Gastrocnemius medialis (tissue), 4 donors: Measurements from ENCODE around the gene EIF2B1. TPM values are rescaled to one million over a fixed set of nuclear protein-coding genes. Genes with fewer than 3 reads are reported as not detected.
"Not testable (repeated sequence)": the region's sequence is repeated elsewhere in the genome, so short reads cannot be mapped to it uniquely, and the experiment has no call there.

Experiments used
- ATAC-seq, 2 donors: fragments of 150-250 bp; one replicate each; pipeline ENCODE4 v1.9.1; 2016
- DNase-seq, 2 donors: peaks; one replicate each; pipeline ENCODE4 v3.0.0-alpha.2; 2019
- H3K27ac ChIP-seq, 4 donors: fragments of 200-600 bp; sonication (generic); 1 replicate in 1 of 4; 2 replicates in 3 of 4; pipeline ENCODE4 v1.5.1; 2016 to 2018; ENCODE audit warnings: mild to moderate bottlenecking in 2 of 4, moderate library complexity in 1 of 4
- H3K27me3 ChIP-seq, 3 donors: fragments of 200-600 bp; sonication (generic) in 2 of 3; 1 replicate in 1 of 3; 2 replicates in 2 of 3; pipeline versions ENCODE4 v1.5.1 to v1.6.0; 2016 to 2019; ENCODE audit warnings: mild to moderate bottlenecking in 1 of 3, moderate library complexity in 1 of 3
- H3K36me3 ChIP-seq, 2 donors: fragments of 200-600 bp; sonication (generic) in 1 of 2; one replicate each; pipeline ENCODE4 v1.5.1; 2017 to 2018
- H3K4me1 ChIP-seq, 2 donors: fragments of 200-600 bp; sonication (generic) in 1 of 2; one replicate each; pipeline ENCODE4 v1.5.1; 2016 to 2017; ENCODE audit warnings: mild to moderate bottlenecking in 2 of 2
- H3K4me3 ChIP-seq, 4 donors: fragments of 200-600 bp; sonication (generic) in 3 of 4; 1 replicate in 1 of 4; 2 replicates in 3 of 4; pipeline ENCODE4 v1.5.1; 2016 to 2019; ENCODE audit warnings: mild to moderate bottlenecking in 2 of 4
- H3K9me3 ChIP-seq, 3 donors: fragments of 200-600 bp; sonication (generic) in 2 of 3; 1 replicate in 1 of 3; 2 replicates in 2 of 3; pipeline ENCODE4 v1.5.1; 2016 to 2019
- POLR2A ChIP-seq, 2 donors: fragments of 450-650 bp; IDR thresholded peaks; one replicate each; pipeline ENCODE4 v1.6.1; 2017; ENCODE audit warnings: antibody characterized with exemption in 2 of 2, mild to moderate bottlenecking in 2 of 2, moderate library complexity in 2 of 2
- in situ Hi-C, 4 donors: fragments of 200-750 bp; cut with MboI; loops; one replicate each; pipeline versions ENCODE4 v1.15.0 to v1.8.0; 2017; ENCODE audit warnings: low sequenced_read_pairs in 4 of 4
- intact Hi-C: fragments of 100-400 bp; cut with DNase I; formaldehyde crosslinking; loops from one replicate; pipeline ENCODE4 v1.15.1; 2023; ENCODE audit warnings: low total_unique reads
- total RNA-seq, 4 donors: library from RNA; depleted of rRNA; stranded (reverse); fragments of >200 nt; gene quantifications; one replicate each; pipeline versions ENCODE4 v1.1.0 to v1.2.3, GENCODE V29; 2016
- TF ChIP-seq, protein P1 (sequence below), 5 experiments: fragments of 450-650 bp in 3 of 5; fragments of 200-600 bp in 2 of 5; sonication (generic) in 2 of 5; IDR thresholded peaks in 4 of 5; conservative IDR thresholded peaks in 1 of 5; 1 replicate in 4 of 5; 2 replicates in 1 of 5; pipeline ENCODE4 v1.5.1; 2016 to 2019; ENCODE audit warnings: antibody characterized with exemption in 5 of 5, mild to moderate bottlenecking in 3 of 5, moderate library complexity in 3 of 5

The EIF2B1 gene
- total RNA-seq, 4 donors from 2014 or later = 84.5 to 118 (median 112) TPM

DNA sequence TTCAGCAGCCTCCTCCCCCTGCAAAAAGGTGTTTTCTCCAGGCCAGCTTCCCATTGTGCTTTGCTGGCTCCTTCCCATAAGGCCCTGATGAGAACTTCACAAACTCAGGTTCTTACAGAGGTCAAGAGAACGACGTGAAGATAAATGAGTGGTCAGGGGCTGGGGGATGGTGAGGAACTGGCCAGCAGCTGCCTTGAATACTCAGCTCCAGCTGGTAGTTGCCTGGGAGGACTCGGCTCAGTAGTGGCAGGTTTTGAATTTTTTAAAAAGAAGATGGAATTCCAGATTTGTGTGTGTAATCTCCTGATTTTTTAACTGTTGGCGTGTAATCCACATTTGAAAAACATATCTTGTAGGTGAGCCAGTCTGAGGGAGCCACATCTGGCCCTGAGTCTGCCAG, 25.7 kb downstream of the EIF2B1 start:
- Histone ChIP-seq H3K9me3 (no peaks in the 10 kb centered on the region), H3K27me3 (no peaks in the 10 kb centered on the region), H3K4me3 (no peak overlapping the region), H3K4me1 (peaks cover 7 to 12% of the 10 kb centered on the region in 2 donors), H3K36me3 (peaks cover 6 to 71% of the 10 kb centered on the region in 2 donors), H3K27ac (no peak overlapping the region)
- no peak for DNase-seq
- in situ Hi-C loops = no loop called here
- intact Hi-C loops = loop anchor here (10.0 kb wide), 1 partner anchor 1083 kb away; the partner anchor contains the start of genes KNTC1 and RSRC2
- ATAC-seq = no peak
- TF ChIP-seq POLR2A (IDR thresholded peaks at IDR 0.05) = no peak

DNA sequence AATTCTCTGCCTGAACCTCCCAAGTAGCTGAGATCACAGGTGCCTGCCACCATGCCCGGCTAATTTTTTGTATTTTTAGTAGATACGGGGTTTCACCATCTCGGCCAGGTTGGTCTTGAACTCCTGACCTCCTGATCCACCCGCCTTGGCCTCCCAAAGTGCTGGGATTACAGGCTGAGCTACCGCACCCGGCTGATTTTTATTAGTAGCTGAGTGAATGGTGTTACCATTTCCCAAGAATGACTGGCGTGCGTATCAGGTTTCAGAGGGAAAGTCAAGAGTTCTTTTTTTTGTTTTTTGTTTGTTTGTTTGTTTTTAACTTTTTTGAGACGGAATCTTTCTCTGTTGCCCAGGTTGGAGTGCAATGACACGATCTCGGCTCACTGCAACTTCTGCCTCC, 30.0 kb downstream of the EIF2B1 start:
- DNase-seq, ATAC-seq, in situ Hi-C loops, H3K27me3 ChIP-seq, H3K4me3 ChIP-seq, H3K9me3 ChIP-seq: not testable (repeated sequence)
- Histone ChIP-seq H3K36me3 (peaks cover 0 to 29% of the 10 kb centered on the region in 2 donors), H3K27ac (peak overlapping the region in 1 of 4 donors; percentile 89), H3K4me1 (peaks cover 20 to 21% of the 10 kb centered on the region in 2 donors)
- intact Hi-C loops = loop anchor here (5.0 to 10.0 kb wide), 2 partner anchors 71 to 1079 kb away; partner anchors contain the start of genes KNTC1, RILPL1 and RSRC2

DNA sequence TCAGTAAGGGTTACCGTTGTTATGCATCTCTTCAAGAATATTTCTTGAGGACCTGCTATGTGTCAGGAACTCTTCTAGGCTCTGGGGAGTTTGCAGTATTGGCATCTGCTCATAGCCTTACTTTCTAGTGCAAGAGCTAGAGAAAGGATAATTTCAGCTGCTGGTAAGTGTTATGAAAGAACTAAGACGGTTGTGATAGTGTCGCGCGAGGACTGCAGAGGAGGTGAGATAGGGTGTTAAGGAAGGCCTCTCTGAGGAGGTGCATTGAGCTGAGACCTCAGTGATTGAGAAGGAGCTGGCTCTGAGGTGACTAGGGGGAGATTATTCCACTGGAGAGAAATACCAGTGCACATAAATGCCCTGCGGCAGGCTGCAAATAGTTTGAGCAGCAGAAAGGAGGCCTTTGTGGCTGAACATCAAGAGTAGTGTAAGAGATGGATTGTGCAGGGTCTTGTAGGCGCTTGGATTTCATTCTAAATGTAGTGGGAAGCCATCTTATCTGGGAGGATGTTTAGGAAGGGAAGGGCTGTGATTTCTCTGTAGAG, 30.8 kb downstream of the EIF2B1 start:
- ATAC-seq = no peak
- H3K27ac ChIP-seq = peak overlapping the region; percentile 79 to 93 (median 86)
- DNase-seq = peak in 1 of 2 donors; percentile 21
- intact Hi-C loops = loop anchor here (1.0 to 10.0 kb wide), 3 partner anchors 31 to 1078 kb away; partner anchors contain the start of genes EIF2B1, GTF2H3, KNTC1 and RILPL1
- H3K36me3 ChIP-seq = peaks cover 0 to 28% of the 10 kb centered on the region in 2 donors
- peak overlapping the region; percentile 85 to 95 (median 94) for H3K4me3 ChIP-seq
- H3K9me3 ChIP-seq = no peaks in the 10 kb centered on the region
- TF ChIP-seq POLR2A (IDR thresholded peaks at IDR 0.05) = no peak
- TF ChIP-seq, protein P1, sequence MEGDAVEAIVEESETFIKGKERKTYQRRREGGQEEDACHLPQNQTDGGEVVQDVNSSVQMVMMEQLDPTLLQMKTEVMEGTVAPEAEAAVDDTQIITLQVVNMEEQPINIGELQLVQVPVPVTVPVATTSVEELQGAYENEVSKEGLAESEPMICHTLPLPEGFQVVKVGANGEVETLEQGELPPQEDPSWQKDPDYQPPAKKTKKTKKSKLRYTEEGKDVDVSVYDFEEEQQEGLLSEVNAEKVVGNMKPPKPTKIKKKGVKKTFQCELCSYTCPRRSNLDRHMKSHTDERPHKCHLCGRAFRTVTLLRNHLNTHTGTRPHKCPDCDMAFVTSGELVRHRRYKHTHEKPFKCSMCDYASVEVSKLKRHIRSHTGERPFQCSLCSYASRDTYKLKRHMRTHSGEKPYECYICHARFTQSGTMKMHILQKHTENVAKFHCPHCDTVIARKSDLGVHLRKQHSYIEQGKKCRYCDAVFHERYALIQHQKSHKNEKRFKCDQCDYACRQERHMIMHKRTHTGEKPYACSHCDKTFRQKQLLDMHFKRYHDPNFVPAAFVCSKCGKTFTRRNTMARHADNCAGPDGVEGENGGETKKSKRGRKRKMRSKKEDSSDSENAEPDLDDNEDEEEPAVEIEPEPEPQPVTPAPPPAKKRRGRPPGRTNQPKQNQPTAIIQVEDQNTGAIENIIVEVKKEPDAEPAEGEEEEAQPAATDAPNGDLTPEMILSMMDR (IDR thresholded peaks at IDR 0.05 in 4 of 5, conservative IDR thresholded peaks at IDR 0.05 in 1 of 5) = no peak
- in situ Hi-C loops = no loop called here
- H3K27me3 ChIP-seq = no peaks in the 10 kb centered on the region
- H3K4me1 ChIP-seq = peaks cover 20 to 21% of the 10 kb centered on the region in 2 donors

DNA sequence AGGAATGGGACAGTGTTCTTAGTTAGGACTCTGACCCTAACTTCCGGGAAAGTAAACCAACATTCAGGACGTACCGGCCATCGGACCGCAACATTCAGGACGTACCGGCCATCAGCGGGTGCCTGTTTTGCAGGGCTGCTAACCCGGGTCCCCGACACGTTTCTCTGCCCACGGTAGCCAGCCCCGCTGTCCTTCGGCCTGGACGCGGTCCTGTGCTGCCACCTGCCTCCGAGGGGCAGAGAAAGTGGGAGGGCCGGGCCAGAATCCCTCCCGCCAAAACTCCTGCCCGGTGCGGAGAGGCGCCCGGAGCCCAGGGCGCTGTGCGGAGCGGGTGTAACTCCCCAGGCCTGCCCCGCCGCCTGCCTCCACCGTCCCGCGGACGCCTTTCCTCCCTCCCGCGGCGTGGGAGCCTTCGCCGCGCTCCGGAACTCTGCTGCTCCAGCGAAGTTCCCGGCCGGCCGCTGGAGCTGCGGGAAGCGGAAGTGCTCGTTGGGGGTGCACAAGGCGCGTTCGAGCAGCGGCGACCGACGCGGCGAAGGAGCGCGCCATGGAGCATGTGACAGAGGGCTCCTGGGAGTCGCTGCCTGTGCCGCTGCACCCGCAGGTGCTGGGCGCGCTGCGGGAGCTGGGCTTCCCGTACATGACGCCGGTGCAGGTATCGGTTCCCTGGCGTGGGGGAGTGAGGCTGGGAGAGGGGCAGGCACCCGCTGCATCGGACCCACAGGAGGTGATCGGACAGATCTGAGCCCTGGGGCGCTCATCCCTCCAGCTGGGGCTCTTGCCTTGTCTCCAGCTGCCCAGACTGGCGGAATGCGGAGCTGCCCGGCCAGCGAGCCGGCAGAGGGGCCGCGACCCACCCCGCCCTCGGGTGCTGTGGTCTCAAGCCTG, 31.6 kb downstream of the EIF2B1 start, which contains the start of gene DDX55:
DDX55 (plus strand) TSS at position 498 of the 888 bp plus-strand sequence; CDS start at position 548, 50 bp downstream.
- TF ChIP-seq POLR2A (IDR thresholded peaks at IDR 0.05) = peak; percentile 39 to 75
- TF ChIP-seq, protein P1 (IDR thresholded peaks at IDR 0.05 in 4 of 5, conservative IDR thresholded peaks at IDR 0.05 in 1 of 5) = peak; percentile 70 to 89 (median 81)
- Histone ChIP-seq H3K4me3 (peak within 1 kb of the TSS; percentile 85 to 95 (median 94)), H3K4me1 (peaks cover 20 to 21% of the 10 kb centered on the region in 2 donors), H3K27me3 (no peaks in the 10 kb centered on the region), H3K9me3 (no peaks in the 10 kb centered on the region), H3K36me3 (peaks cover 0 to 26% of the 10 kb centered on the region in 2 donors), H3K27ac (peak within 1 kb of the TSS; percentile 79 to 93 (median 86))
- ATAC-seq = peak; percentile 96 to 98
- in situ Hi-C loops (no loop called here), intact Hi-C loops (loop anchor here (1.0 to 10.0 kb wide), 4 partner anchors 31 to 1077 kb away; partner anchors contain the start of genes EIF2B1, GTF2H3, KNTC1 and RILPL1)
- peak; percentile 77 to 79 for DNase-seq

DNA sequence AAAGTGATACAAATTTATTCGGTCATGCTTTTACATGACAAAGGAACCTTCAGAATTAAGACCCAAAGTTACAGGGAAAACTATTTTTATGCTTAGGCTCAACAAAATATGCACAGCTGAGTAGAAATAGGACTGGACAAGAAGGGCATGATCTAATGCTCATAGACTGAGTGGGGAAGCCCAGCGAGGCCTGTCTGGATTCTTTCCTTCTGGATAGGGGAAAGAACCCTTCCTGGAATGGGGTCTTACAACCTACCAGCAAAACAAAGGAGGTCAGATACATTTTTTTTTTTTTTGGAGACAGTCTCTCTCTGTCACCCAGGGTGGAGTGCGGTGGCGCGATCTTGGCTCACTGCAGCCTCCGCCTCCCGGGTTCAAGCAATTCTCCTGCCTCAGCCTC, 33.8 kb downstream of the EIF2B1 start:
- DNase-seq = no peak
- Histone ChIP-seq H3K27ac (no peak overlapping the region), H3K27me3 (no peaks in the 10 kb centered on the region), H3K9me3 (no peaks in the 10 kb centered on the region), H3K4me1 (peaks cover 20 to 21% of the 10 kb centered on the region in 2 donors), H3K4me3 (no peak overlapping the region), H3K36me3 (peaks cover 0 to 39% of the 10 kb centered on the region in 2 donors)
- ATAC-seq = no peak
- no peak for TF ChIP-seq POLR2A (IDR thresholded peaks at IDR 0.05)
- TF ChIP-seq, protein P1 (IDR thresholded peaks at IDR 0.05 in 4 of 5, conservative IDR thresholded peaks at IDR 0.05 in 1 of 5) = no peak
- in situ Hi-C loops (no loop called here), intact Hi-C loops (loop anchor here (5.0 to 10.0 kb wide), 2 partner anchors 67 to 1075 kb away; partner anchors contain the start of genes KNTC1, RILPL1 and RSRC2)
